ENCODE data around the gene SYCP3.

SYCP3 gene

DNA sequence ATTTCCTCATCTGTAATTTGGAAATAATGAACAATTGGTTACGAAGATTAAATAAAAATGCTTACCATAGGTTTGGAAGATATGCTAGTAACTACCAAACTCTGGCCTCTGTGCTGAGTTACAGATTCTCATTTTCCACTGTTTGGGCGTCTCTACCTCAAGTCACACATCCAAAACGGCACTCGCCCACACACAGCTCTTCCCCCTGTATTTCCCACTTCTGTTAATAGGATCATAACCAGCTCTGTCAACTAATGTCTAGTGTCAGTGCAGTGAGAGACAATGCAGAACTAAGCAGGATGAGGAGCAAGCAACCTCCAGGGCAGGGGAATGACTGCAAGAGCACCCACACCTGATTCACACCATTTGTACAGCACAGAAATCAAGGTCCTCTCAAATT, 10.9 kb upstream of the SYCP3 start:
- Histone ChIP-seq H3K4me1 (ENCODE audit: control insufficient read depth, insufficient read depth, low read length) (no peaks in the 10 kb centered on the region), H3K36me3 (ENCODE audit: insufficient read depth, low read length) (peaks cover 41% of the 10 kb centered on the region), H3K9ac (ENCODE audit: low read depth, low read length) (no peak overlapping the region), H3K4me2 (ENCODE audit: low read length) (no peak overlapping the region), H3K4me3 (ENCODE audit: low read length) (no peak overlapping the region), H3K9me3 (replicated peaks; ENCODE audit: low read length) (no peaks in the 10 kb centered on the region), H3K27me3 (ENCODE audit: control insufficient read depth, insufficient read depth, low read length) (no peaks in the 10 kb centered on the region)

DNA sequence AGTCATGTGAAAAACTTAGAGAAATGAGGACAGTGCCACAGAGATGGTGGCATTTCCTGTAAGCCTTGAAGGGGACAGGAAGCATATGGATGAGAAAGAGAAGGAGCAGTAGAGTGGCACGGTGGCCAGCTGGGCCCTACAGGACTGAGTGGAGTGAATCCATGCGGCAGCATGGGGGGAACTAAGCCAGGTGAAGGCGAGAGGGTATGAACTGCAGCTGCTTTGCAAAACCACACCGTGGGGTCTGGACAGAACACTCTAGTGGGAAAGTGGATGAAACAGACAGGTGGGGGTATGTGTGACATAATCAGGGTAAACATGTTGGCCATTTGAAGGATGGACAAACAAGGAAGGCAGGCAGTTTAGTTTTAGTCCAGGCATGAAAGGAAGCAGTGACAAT, 10.4 kb upstream of the SYCP3 start:
- Histone ChIP-seq H3K36me3 (ENCODE audit: insufficient read depth, low read length) (peaks cover 45% of the 10 kb centered on the region), H3K9ac (ENCODE audit: low read depth, low read length) (no peak overlapping the region)

DNA sequence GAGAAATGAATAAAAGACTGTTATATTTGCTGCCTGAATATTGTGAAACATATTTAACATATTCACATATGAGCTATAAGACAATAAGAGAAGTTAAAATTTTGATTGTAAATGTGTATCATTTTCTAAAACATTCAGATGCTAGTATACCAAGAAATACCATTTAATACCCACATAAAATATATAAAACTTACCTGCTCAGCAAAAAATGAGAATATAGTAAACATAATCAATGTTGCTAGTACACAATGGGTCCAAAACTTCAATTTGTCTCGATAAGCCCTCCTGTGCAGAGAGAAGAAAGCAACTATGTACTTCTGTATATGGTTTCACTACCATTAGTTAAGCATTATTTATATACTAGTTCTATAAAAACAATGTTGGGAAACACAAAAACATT, 9.6 kb upstream of the SYCP3 start:
- Histone ChIP-seq H3K27me3 (ENCODE audit: control insufficient read depth, insufficient read depth, low read length) (no peaks in the 10 kb centered on the region), H3K36me3 (ENCODE audit: insufficient read depth, low read length) (peaks cover 53% of the 10 kb centered on the region), H3K4me2 (ENCODE audit: low read length) (no peak overlapping the region), H3K9ac (ENCODE audit: low read depth, low read length) (no peak overlapping the region), H3K9me3 (replicated peaks; ENCODE audit: low read length) (no peaks in the 10 kb centered on the region), H3K4me3 (ENCODE audit: low read length) (no peak overlapping the region), H3K4me1 (ENCODE audit: control insufficient read depth, insufficient read depth, low read length) (no peaks in the 10 kb centered on the region)

More for the DNA sequence above, 10.4 kb upstream of the SYCP3 start:
- H3K4me1 ChIP-seq (ENCODE audit: control insufficient read depth, insufficient read depth, low read length), result no peaks in the 10 kb centered on the region
- no peak overlapping the region for H3K4me2 ChIP-seq (ENCODE audit: low read length)
- H3K9me3 ChIP-seq (replicated peaks; ENCODE audit: low read length), result no peaks in the 10 kb centered on the region
- H3K27me3 ChIP-seq (ENCODE audit: control insufficient read depth, insufficient read depth, low read length), result no peaks in the 10 kb centered on the region
- H3K4me3 ChIP-seq (ENCODE audit: low read length), result no peak overlapping the region

DNA sequence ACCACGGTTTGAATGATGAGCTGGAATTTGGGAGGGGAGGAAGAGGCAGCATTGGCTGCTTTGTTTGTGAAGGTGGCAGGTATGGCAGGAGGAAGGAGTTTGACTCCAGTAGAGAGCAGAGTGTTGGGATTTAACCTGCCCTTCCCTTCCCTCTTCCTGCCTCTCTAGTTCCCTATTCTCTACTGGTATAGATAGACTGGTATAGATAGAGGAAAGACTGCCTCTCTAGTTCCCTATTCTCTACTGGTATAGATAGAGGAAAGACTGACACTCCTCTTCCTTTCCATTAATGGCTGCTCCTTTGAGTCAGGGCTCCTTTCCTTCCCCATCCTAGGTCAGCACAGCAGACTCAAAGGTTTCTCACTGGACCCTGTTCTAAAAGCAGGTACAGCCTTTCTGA, 8.4 kb upstream of the SYCP3 start:
- Histone ChIP-seq H3K4me2 (ENCODE audit: low read length) (no peak overlapping the region), H3K4me1 (ENCODE audit: control insufficient read depth, insufficient read depth, low read length) (no peaks in the 10 kb centered on the region), H3K36me3 (ENCODE audit: insufficient read depth, low read length) (peaks cover 49% of the 10 kb centered on the region), H3K27me3 (ENCODE audit: control insufficient read depth, insufficient read depth, low read length) (no peaks in the 10 kb centered on the region), H3K4me3 (ENCODE audit: low read length) (no peak overlapping the region), H3K9ac (ENCODE audit: low read depth, low read length) (no peak overlapping the region), H3K9me3 (replicated peaks; ENCODE audit: low read length) (no peaks in the 10 kb centered on the region)

DNA sequence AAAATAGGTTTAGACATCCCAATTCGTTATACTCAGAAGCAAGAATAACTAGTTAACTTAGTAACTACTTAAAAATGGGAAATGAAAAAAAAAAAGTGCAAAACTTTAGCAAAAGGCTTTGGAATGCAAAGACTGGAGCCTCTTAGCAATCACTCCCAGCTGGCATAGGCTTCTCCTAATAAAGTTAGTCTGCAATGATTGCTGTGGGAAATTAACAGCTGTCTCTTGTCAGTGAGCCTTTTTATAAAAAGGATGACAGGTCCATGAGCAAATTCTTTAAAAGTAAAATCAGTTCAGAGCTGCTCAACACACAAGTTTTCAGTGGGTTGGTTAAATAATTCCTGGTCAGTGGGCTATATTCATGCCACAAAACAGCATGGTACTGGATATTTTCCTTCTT, 7.4 kb upstream of the SYCP3 start:
- Histone ChIP-seq H3K4me1 (ENCODE audit: control insufficient read depth, insufficient read depth, low read length) (no peaks in the 10 kb centered on the region), H3K9me3 (replicated peaks; ENCODE audit: low read length) (no peaks in the 10 kb centered on the region), H3K27me3 (ENCODE audit: control insufficient read depth, insufficient read depth, low read length) (no peaks in the 10 kb centered on the region), H3K36me3 (ENCODE audit: insufficient read depth, low read length) (peaks cover 45% of the 10 kb centered on the region), H3K4me3 (ENCODE audit: low read length) (no peak overlapping the region), H3K9ac (ENCODE audit: low read depth, low read length) (no peak overlapping the region), H3K4me2 (ENCODE audit: low read length) (no peak overlapping the region)

DNA sequence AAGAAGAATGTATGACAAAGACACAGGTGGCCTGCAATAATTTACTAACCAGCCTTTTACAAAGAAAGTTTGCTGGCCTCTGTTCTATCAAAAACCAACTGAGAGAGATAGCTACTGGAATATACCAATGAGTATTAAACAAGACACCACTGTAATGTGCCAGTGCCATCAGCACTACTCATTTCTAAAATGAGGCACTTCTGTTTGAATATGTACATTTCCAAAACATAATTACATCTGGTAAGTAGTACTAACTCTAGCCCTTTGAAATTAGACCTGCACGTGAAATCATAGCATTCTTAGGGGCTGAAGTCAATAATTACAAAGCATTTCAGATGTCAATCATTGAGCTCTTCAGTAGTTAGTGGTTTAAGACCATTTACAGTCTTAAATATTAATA, 6.9 kb upstream of the SYCP3 start:
- no peak overlapping the region for H3K9ac ChIP-seq (ENCODE audit: low read depth, low read length)
- no peaks in the 10 kb centered on the region for H3K27me3 ChIP-seq (ENCODE audit: control insufficient read depth, insufficient read depth, low read length)
- H3K9me3 ChIP-seq (replicated peaks; ENCODE audit: low read length), result no peaks in the 10 kb centered on the region
- H3K36me3 ChIP-seq (ENCODE audit: insufficient read depth, low read length), result peaks cover 40% of the 10 kb centered on the region
- H3K4me1 ChIP-seq (ENCODE audit: control insufficient read depth, insufficient read depth, low read length), result no peaks in the 10 kb centered on the region
- no peak overlapping the region for H3K4me3 ChIP-seq (ENCODE audit: low read length)
- H3K4me2 ChIP-seq (ENCODE audit: low read length), result no peak overlapping the region

DNA sequence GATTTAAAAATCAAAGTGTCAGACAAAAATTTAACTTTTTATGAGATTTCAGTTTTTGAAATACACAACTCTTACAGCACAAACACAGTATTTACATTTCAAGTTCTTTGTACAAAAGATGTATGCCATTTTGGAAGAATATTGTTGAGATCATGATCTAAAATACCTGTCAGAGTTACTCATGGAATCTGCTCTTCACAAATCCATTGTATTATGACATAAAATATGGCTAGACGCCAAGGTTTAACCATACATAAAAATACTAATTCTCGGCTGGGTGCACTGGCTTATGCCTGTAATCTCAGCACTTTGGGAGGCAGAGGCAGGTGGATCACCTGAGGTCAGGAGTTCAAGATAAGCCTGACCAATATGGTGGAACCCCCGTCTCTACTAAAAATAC, 6.2 kb upstream of the SYCP3 start:
- H3K36me3 ChIP-seq (ENCODE audit: insufficient read depth, low read length), result peaks cover 37% of the 10 kb centered on the region

DNA sequence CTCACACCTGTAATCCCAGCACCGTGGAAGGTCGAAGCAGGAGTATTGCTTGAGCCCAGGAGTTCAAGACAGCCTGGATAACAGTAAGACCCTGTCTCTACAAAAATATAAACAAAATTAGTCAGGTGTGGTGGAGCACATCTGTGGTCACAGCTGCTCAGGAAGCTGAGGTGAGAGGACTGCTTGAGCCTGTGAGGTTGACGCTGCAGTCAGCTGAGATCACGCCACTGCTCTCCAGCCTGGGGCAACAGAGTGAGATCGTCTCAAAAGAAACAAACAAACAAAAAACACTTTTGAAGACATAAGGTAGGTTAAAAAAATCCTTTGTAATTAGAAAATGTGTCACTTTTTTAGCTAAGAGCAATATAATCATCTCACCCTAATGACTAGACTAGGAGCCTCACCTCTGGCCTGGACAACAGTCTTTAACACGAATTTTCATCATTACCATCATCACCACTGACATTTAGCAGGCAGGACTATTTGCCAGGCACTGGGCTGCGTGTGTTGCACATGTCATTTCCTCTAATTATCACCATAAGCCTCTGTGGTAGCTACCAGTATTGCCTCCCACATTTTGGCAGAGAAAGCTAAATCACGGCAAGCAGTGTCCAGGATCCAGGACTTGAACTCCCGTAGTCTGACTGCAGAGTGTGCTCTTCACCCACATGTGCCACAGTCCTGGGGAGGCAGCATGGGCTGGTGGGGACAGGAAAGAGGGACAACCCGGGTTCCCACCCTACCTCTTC, 4.6 kb upstream of the SYCP3 start:
- no peak overlapping the region for H3K9ac ChIP-seq (ENCODE audit: low read depth, low read length)
- no peaks in the 10 kb centered on the region for H3K27me3 ChIP-seq (ENCODE audit: control insufficient read depth, insufficient read depth, low read length)
- H3K4me2 ChIP-seq (ENCODE audit: low read length), result no peak overlapping the region
- H3K9me3 ChIP-seq (replicated peaks; ENCODE audit: low read length), result no peaks in the 10 kb centered on the region
- H3K36me3 ChIP-seq (ENCODE audit: insufficient read depth, low read length), result peaks cover 40% of the 10 kb centered on the region
- H3K4me3 ChIP-seq (ENCODE audit: low read length), result no peak overlapping the region
- H3K4me1 ChIP-seq (ENCODE audit: control insufficient read depth, insufficient read depth, low read length), result no peaks in the 10 kb centered on the region

More for the DNA sequence above, 6.2 kb upstream of the SYCP3 start:
- Histone ChIP-seq H3K4me3 (ENCODE audit: low read length) (no peak overlapping the region), H3K4me1 (ENCODE audit: control insufficient read depth, insufficient read depth, low read length) (no peaks in the 10 kb centered on the region), H3K4me2 (ENCODE audit: low read length) (no peak overlapping the region), H3K9me3 (replicated peaks; ENCODE audit: low read length) (no peaks in the 10 kb centered on the region), H3K9ac (ENCODE audit: low read depth, low read length) (no peak overlapping the region), H3K27me3 (ENCODE audit: control insufficient read depth, insufficient read depth, low read length) (no peaks in the 10 kb centered on the region)

DNA sequence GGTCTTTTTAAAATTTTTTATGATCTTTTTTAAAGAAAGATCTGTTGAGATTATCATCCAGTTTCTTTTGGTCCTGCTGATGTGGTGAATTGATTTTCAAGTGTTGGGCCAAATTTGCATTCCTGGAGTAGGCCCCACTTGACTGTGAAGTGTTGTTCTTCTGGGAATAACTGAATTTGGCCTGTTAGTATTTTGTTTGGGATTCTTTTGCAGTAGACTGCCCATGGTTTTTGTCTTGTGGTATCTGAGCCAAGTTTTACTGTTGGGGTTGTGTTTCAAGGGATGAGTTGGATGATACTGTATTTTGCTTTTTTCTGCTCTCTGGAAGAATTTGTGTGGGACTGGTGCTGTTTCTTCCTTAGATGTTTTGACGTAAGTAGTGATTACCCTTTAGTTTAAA, 4.0 kb upstream of the SYCP3 start:
- Histone ChIP-seq H3K4me3 (ENCODE audit: low read length) (no peak overlapping the region), H3K27me3 (ENCODE audit: control insufficient read depth, insufficient read depth, low read length) (no peaks in the 10 kb centered on the region), H3K9ac (ENCODE audit: low read depth, low read length) (no peak overlapping the region), H3K4me2 (ENCODE audit: low read length) (no peak overlapping the region), H3K9me3 (replicated peaks; ENCODE audit: low read length) (no peaks in the 10 kb centered on the region), H3K4me1 (ENCODE audit: control insufficient read depth, insufficient read depth, low read length) (no peaks in the 10 kb centered on the region), H3K36me3 (ENCODE audit: insufficient read depth, low read length) (peaks cover 39% of the 10 kb centered on the region)

DNA sequence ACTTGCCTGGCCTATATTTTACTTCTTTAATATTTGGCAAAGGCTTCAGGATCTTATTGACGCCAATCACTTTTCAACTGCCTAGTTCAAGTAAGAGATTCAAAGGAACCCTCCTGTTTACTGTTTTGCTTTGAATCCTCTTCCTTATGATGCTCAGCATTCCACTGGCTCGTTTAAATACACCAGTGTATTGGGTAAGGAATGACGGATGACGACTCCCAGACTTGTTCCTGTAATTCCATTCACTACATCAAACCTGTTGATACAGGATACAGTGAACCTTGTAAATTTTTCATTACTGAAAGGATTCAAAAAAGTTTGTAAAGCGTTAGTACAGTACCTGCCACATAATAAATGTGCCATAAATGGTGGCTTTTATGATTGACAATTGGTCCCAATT, 1.7 kb upstream of the SYCP3 start:
- Histone ChIP-seq H3K4me1 (ENCODE audit: control insufficient read depth, insufficient read depth, low read length) (no peaks in the 10 kb centered on the region), H3K4me3 (ENCODE audit: low read length) (no peak overlapping the region), H3K4me2 (ENCODE audit: low read length) (no peak overlapping the region), H3K9ac (ENCODE audit: low read depth, low read length) (no peak overlapping the region), H3K36me3 (ENCODE audit: insufficient read depth, low read length) (peaks cover 26% of the 10 kb centered on the region), H3K9me3 (replicated peaks; ENCODE audit: low read length) (no peaks in the 10 kb centered on the region), H3K27me3 (ENCODE audit: control insufficient read depth, insufficient read depth, low read length) (no peaks in the 10 kb centered on the region)

DNA sequence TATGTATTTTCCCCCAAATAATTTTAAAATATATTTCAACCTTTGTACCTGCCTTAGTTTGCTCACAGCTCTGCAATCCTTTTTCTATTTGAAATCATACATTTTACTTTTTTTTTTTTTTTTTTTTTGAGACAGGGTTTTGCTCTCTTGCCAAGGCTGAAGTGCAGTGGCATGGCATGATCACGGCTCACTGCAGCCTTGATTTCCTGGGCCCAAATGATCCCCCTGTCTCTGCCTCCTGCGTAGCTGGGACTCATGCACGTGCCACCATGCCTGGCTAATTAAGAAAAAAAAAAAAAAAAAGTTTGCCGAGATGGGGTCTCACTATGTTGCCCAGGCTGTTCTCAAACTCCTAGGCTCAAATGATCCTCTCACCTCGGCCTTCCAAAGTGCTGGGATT, 1.3 kb upstream of the SYCP3 start:
- H3K9me3 ChIP-seq (replicated peaks; ENCODE audit: low read length), result no peaks in the 10 kb centered on the region
- H3K9ac ChIP-seq (ENCODE audit: low read depth, low read length), result no peak overlapping the region
- peaks cover 26% of the 10 kb centered on the region for H3K36me3 ChIP-seq (ENCODE audit: insufficient read depth, low read length)
- H3K4me1 ChIP-seq (ENCODE audit: control insufficient read depth, insufficient read depth, low read length), result no peaks in the 10 kb centered on the region
- H3K27me3 ChIP-seq (ENCODE audit: control insufficient read depth, insufficient read depth, low read length), result no peaks in the 10 kb centered on the region
- H3K4me2 ChIP-seq (ENCODE audit: low read length), result no peak overlapping the region
- H3K4me3 ChIP-seq (ENCODE audit: low read length), result no peak overlapping the region

DNA sequence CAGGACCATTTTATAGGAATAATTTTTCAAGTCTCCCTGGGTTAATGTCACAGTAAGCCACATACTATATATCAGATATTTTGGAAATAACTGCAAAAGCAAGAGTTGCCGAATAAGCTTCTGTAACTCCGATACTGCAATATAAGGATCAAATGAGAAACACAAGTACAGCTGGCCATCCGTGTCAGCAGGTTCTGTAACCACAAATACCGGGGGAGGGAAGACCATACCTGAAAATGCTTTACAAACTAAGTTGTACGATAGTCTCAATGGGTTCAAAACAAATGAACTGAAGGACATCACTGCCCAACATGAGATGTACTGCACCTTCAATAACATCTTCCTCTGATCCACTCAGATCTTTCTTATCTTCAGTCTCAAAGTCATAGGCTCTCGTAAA, 1.8 kb downstream of the SYCP3 start:
- no peak overlapping the region for H3K9ac ChIP-seq (ENCODE audit: low read depth, low read length)
- no peaks in the 10 kb centered on the region for H3K4me1 ChIP-seq (ENCODE audit: control insufficient read depth, insufficient read depth, low read length)
- no peak overlapping the region for H3K4me2 ChIP-seq (ENCODE audit: low read length)
- peaks cover 17% of the 10 kb centered on the region for H3K36me3 ChIP-seq (ENCODE audit: insufficient read depth, low read length)
- H3K9me3 ChIP-seq (replicated peaks; ENCODE audit: low read length), result no peaks in the 10 kb centered on the region
- no peak overlapping the region for H3K4me3 ChIP-seq (ENCODE audit: low read length)
- no peaks in the 10 kb centered on the region for H3K27me3 ChIP-seq (ENCODE audit: control insufficient read depth, insufficient read depth, low read length)
